K562 (cell line): ENCODE measurements around the gene DNPEP. TPM values are rescaled to one million over a fixed set of nuclear protein-coding genes. Genes with fewer than 3 reads are reported as not detected.
A peak's percentile ranks its signal among the peaks of the same experiment; 100 is the strongest.

ENCODE experiments used
- E2F1 ChIP-seq: sonication (generic); formaldehyde crosslinking; IDR thresholded peaks from 2 replicates; pipeline ENCODE4 v1.8.1; 2023; ENCODE audit warnings: mild to moderate bottlenecking, missing genetic modification reagents, moderate library complexity
- FOXO4 ChIP-seq: fragments of 450-650 bp; formaldehyde crosslinking; IDR thresholded peaks from 2 replicates; pipeline ENCODE4 v1.4.0; 2020; ENCODE audit warnings: mild to moderate bottlenecking, moderate library complexity
- MBD2 ChIP-seq: sonication (generic); IDR thresholded peaks from 2 replicates; pipeline ENCODE4 v1.6.1; 2016; ENCODE audit warnings: low read depth, borderline replicate concordance
- MIER1 ChIP-seq: fragments of 450-650 bp; IDR thresholded peaks from 2 replicates; pipeline ENCODE4 v1.6.1; 2016; ENCODE audit warnings: antibody characterized with exemption, mild to moderate bottlenecking, low read depth
- NCOA2 ChIP-seq, 2 experiments: fragments of 450-650 bp; IDR thresholded peaks; 2 replicates each; pipeline ENCODE4 v1.6.1; 2018; ENCODE audit warnings: mild to moderate bottlenecking in 2 of 2, moderate library complexity in 1 of 2; ENCODE audit not compliant: partially characterized antibody in 2 of 2
- RBM25 ChIP-seq: fragments of 200-400 bp; formaldehyde crosslinking; IDR thresholded peaks from 2 replicates; pipeline ENCODE4 v1.6.1; 2018; ENCODE audit warnings: low read length, low read depth, moderate library complexity; ENCODE audit not compliant: severe bottlenecking
- SAFB ChIP-seq: fragments of 200-400 bp; formaldehyde crosslinking; IDR thresholded peaks from 2 replicates; pipeline ENCODE4 v1.6.1; 2017; ENCODE audit warnings: low read depth, low read length, borderline replicate concordance
- SP1 ChIP-seq: sonication (generic); formaldehyde crosslinking; IDR thresholded peaks from 2 replicates; pipeline ENCODE4 v1.8.1; 2022; ENCODE audit warnings: mild to moderate bottlenecking, missing genetic modification reagents
- TEAD1 ChIP-seq, 2 experiments: fragments of 450-650 bp in 1 of 2; sonication (generic) in 1 of 2; formaldehyde crosslinking; IDR thresholded peaks; 2 replicates each; pipeline versions ENCODE4 v1.4.0 to v1.8.0; 2020 to 2022; ENCODE audit warnings: mild to moderate bottlenecking in 2 of 2, missing genetic modification reagents in 1 of 2
- ZFP36 ChIP-seq: fragments of 150-350 bp; IDR thresholded peaks from 2 replicates; pipeline ENCODE4 v1.6.1; 2018; ENCODE audit warnings: low read length, low read depth; ENCODE audit not compliant: partially characterized antibody
- ZNF174 ChIP-seq: fragments of 250-450 bp; sonication (Bioruptor Pico); IDR thresholded peaks from 2 replicates; pipeline ENCODE4 v1.4.0; 2020; ENCODE audit warnings: mild to moderate bottlenecking
- ZNF766 ChIP-seq: fragments of 200-800 bp; sonication (Bioruptor generic); conservative IDR thresholded peaks from 2 replicates; pipeline ENCODE4 v1.6.1; 2016; ENCODE audit warnings: missing genetic modification characterization, missing compliant biosample characterization
- polyA plus RNA-seq, 8 experiments: library from polyadenylated mRNA; depleted of rRNA in 4 of 8; stranded (reverse) in 5 of 8; unstranded in 3 of 8; fragments of >200 nt; fragmentation: Nextera tagmentation in 2 of 8; fragmentation: Illumina TruSeq in 1 of 8; extraction: Ambion mirVana in 2 of 8; extraction: Trizol in 1 of 8; gene quantifications; 2 replicates each; pipeline versions ENCODE4 v1.2.1 to v1.2.3, GENCODE V29; 2011 to 2014; ENCODE audit warnings: inconsistent platforms in 1 of 8, missing spikeins in 1 of 8
- total RNA-seq, 7 experiments: library from RNA; depleted of rRNA in 6 of 7; stranded (reverse); fragments of >200 nt in 6 of 7; fragmentation: Illumina TruSeq in 2 of 7; extraction: Trizol in 2 of 7; gene quantifications; 2 replicates each; pipeline versions ENCODE4 v1.2.1 to v1.2.3, GENCODE V29; 2011 to 2021; ENCODE audit warnings: low replicate concordance in 1 of 7
- TF ChIP-seq, protein P1 (sequence below): fragments of 200-600 bp; sonication (generic); IDR thresholded peaks from one replicate; pipeline ENCODE4 v1.6.1; 2012; ENCODE audit warnings: mild to moderate bottlenecking, low read depth, low read length, inconsistent platforms

The DNPEP gene
- total and polyA plus RNA-seq, 9 of the 15 experiments (the other 6 are each of a cell fraction or from before 2014, with no cell fraction given): 34.6 to 71.4 (median 45.5) TPM

- no peak for TF ChIP-seq NCOA2 (IDR thresholded peaks at IDR 0.05; ENCODE audit: partially characterized antibody in 2 of 2)
- TF ChIP-seq ZNF174 (CRISPR knock-in tag): no peak
- TF ChIP-seq ZFP36: peak; percentile 21
- TF ChIP-seq MBD2: no peak
- TF ChIP-seq SP1 (CRISPR knock-in tag): no peak
- TF ChIP-seq E2F1: no peak
- TF ChIP-seq TEAD1 (CRISPR knock-in tag; IDR thresholded peaks at IDR 0.05): peak in 1 of 2 experiments; percentile 56; a peak in 1 of 4 replicates
- TF ChIP-seq, protein P1, sequence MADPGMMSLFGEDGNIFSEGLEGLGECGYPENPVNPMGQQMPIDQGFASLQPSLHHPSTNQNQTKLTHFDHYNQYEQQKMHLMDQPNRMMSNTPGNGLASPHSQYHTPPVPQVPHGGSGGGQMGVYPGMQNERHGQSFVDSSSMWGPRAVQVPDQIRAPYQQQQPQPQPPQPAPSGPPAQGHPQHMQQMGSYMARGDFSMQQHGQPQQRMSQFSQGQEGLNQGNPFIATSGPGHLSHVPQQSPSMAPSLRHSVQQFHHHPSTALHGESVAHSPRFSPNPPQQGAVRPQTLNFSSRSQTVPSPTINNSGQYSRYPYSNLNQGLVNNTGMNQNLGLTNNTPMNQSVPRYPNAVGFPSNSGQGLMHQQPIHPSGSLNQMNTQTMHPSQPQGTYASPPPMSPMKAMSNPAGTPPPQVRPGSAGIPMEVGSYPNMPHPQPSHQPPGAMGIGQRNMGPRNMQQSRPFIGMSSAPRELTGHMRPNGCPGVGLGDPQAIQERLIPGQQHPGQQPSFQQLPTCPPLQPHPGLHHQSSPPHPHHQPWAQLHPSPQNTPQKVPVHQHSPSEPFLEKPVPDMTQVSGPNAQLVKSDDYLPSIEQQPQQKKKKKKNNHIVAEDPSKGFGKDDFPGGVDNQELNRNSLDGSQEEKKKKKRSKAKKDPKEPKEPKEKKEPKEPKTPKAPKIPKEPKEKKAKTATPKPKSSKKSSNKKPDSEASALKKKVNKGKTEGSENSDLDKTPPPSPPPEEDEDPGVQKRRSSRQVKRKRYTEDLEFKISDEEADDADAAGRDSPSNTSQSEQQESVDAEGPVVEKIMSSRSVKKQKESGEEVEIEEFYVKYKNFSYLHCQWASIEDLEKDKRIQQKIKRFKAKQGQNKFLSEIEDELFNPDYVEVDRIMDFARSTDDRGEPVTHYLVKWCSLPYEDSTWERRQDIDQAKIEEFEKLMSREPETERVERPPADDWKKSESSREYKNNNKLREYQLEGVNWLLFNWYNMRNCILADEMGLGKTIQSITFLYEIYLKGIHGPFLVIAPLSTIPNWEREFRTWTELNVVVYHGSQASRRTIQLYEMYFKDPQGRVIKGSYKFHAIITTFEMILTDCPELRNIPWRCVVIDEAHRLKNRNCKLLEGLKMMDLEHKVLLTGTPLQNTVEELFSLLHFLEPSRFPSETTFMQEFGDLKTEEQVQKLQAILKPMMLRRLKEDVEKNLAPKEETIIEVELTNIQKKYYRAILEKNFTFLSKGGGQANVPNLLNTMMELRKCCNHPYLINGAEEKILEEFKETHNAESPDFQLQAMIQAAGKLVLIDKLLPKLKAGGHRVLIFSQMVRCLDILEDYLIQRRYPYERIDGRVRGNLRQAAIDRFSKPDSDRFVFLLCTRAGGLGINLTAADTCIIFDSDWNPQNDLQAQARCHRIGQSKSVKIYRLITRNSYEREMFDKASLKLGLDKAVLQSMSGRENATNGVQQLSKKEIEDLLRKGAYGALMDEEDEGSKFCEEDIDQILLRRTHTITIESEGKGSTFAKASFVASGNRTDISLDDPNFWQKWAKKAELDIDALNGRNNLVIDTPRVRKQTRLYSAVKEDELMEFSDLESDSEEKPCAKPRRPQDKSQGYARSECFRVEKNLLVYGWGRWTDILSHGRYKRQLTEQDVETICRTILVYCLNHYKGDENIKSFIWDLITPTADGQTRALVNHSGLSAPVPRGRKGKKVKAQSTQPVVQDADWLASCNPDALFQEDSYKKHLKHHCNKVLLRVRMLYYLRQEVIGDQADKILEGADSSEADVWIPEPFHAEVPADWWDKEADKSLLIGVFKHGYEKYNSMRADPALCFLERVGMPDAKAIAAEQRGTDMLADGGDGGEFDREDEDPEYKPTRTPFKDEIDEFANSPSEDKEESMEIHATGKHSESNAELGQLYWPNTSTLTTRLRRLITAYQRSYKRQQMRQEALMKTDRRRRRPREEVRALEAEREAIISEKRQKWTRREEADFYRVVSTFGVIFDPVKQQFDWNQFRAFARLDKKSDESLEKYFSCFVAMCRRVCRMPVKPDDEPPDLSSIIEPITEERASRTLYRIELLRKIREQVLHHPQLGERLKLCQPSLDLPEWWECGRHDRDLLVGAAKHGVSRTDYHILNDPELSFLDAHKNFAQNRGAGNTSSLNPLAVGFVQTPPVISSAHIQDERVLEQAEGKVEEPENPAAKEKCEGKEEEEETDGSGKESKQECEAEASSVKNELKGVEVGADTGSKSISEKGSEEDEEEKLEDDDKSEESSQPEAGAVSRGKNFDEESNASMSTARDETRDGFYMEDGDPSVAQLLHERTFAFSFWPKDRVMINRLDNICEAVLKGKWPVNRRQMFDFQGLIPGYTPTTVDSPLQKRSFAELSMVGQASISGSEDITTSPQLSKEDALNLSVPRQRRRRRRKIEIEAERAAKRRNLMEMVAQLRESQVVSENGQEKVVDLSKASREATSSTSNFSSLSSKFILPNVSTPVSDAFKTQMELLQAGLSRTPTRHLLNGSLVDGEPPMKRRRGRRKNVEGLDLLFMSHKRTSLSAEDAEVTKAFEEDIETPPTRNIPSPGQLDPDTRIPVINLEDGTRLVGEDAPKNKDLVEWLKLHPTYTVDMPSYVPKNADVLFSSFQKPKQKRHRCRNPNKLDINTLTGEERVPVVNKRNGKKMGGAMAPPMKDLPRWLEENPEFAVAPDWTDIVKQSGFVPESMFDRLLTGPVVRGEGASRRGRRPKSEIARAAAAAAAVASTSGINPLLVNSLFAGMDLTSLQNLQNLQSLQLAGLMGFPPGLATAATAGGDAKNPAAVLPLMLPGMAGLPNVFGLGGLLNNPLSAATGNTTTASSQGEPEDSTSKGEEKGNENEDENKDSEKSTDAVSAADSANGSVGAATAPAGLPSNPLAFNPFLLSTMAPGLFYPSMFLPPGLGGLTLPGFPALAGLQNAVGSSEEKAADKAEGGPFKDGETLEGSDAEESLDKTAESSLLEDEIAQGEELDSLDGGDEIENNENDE: no peak
- no peak for TF ChIP-seq FOXO4
- 0 out of 2 replicates have a peak, but pooled peaks have one; percentile 31 for TF ChIP-seq ZNF766
- TF ChIP-seq SAFB: peak; percentile 52; the same call in 1 of the 2 replicates
- TF ChIP-seq RBM25: no peak
- TF ChIP-seq MIER1: peak; percentile 91
Observed at GRCh38 chr2:219331560-219332213, 56.0 kb downstream of the DNPEP start (continued).
